Right ventricle myocardium inferior (tissue), 1 donor: ENCODE results near the gene SLC3A2. TPM values are rescaled to one million over a fixed set of nuclear protein-coding genes. Genes with fewer than 3 reads are reported as not detected.
A peak's percentile ranks its signal among the peaks of the same experiment; 100 is the strongest.
"Not testable (repeated sequence)": the region's sequence is repeated elsewhere in the genome, so short reads cannot be mapped to it uniquely, and the experiment has no call there.

ENCODE experiments used
- ATAC-seq: fragments of 200-7000 bp; cut with Tn5 transposase; one replicate; pipeline ENCODE4 v1.9.1; 2020; ENCODE audit warnings: mild to moderate bottlenecking, moderate library complexity
- DNase-seq: peaks from one replicate; pipeline ENCODE4 v3.0.0; 2021; ENCODE audit errors: missing footprints
- intact Hi-C: fragments of 100-400 bp; cut with DNase I; formaldehyde crosslinking; loops from one replicate; pipeline ENCODE4 v1.11.0; 2022
- long read RNA-seq: library from polyadenylated mRNA; unstranded; transcript quantifications from one replicate; pipeline ENCODE4 v2.0.0, GENCODE V29; 2021
- total RNA-seq: library from RNA; stranded (reverse); fragmentation: NEBNext Ultra II Directional; extraction: Animal tissue kit (Norgen Biotek cat#: 25700); gene quantifications from one replicate; pipeline ENCODE4 v1.2.1, GENCODE V29; 2021
- donor health status: DM: no; HTN: yes; CAD: no; lungs with severe emphysema.

The SLC3A2 gene
- 39.7 TPM for total RNA-seq
- long read RNA-seq, transcript SLC3A2-201 (9 exons, 1,904 nt), result major isoform, 28 of 29 reads
- long read RNA-seq, partial matches to known transcripts, result 1 of 29 reads
- long read RNA-seq, other reads (novel, unspliced or antisense), result 0 of 29 reads

DNA sequence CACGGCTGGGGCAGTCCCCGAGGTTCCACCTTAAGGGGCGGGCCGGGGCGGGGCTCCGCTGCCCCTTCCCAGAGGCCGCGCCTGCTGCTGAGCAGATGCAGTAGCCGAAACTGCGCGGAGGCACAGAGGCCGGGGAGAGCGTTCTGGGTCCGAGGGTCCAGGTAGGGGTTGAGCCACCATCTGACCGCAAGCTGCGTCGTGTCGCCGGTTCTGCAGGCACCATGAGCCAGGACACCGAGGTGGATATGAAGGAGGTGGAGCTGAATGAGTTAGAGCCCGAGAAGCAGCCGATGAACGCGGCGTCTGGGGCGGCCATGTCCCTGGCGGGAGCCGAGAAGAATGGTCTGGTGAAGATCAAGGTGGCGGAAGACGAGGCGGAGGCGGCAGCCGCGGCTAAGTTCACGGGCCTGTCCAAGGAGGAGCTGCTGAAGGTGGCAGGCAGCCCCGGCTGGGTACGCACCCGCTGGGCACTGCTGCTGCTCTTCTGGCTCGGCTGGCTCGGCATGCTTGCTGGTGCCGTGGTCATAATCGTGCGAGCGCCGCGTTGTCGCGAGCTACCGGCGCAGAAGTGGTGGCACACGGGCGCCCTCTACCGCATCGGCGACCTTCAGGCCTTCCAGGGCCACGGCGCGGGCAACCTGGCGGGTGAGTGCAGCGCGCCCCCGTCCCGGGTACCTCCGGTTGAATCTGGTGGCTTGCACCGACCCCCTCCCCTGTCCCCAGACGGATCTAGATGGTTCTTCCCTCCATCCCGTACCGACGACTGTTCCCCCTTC is at the start of gene SLC3A2:
Gene SLC3A2 (plus strand): TSS at position 94 of the 776 bp plus-strand sequence. CDS start 128 bp downstream, at position 222.
- intact Hi-C loops, result no loop called here
- ATAC-seq (peak; percentile 93), DNase-seq (peak; percentile 96)

DNA sequence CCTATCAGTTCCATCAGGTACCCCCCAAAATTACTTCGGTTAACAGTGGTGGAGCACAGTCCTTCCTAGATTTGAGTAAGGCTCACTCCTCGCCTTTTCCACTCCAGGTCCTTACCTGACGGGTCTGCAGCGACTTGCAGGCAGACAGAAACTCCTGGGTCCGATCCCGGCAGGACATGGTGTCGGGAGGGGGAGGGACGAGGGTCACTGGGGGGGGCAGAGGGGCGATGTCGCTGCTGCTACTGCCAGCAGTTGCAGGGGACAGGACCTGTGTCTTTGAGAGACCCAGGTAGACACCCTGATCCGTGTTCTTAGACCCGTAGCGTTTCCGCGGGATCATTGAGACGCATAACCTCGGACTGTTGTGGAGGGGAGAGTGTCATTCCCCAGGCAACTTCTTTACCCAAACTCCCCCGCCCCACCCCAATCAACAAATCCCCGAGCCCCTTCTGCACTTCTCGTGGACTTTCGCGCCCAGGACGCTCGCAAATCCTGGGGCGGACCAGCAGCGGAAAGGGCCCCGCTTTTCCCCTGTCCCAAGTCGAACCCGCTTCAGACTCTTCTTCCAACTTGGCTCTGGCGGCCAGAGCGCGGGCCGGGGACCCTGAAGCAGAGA is 49.7 kb upstream of the SLC3A2 start:
- DNase-seq (no peak), ATAC-seq (no peak)
- intact Hi-C loops, result loop anchor here (5.0 kb wide), 2 partner anchors 44 to 104 kb away; partner anchors contain the start of genes HNRNPUL2, TMEM179B and TTC9C

DNA sequence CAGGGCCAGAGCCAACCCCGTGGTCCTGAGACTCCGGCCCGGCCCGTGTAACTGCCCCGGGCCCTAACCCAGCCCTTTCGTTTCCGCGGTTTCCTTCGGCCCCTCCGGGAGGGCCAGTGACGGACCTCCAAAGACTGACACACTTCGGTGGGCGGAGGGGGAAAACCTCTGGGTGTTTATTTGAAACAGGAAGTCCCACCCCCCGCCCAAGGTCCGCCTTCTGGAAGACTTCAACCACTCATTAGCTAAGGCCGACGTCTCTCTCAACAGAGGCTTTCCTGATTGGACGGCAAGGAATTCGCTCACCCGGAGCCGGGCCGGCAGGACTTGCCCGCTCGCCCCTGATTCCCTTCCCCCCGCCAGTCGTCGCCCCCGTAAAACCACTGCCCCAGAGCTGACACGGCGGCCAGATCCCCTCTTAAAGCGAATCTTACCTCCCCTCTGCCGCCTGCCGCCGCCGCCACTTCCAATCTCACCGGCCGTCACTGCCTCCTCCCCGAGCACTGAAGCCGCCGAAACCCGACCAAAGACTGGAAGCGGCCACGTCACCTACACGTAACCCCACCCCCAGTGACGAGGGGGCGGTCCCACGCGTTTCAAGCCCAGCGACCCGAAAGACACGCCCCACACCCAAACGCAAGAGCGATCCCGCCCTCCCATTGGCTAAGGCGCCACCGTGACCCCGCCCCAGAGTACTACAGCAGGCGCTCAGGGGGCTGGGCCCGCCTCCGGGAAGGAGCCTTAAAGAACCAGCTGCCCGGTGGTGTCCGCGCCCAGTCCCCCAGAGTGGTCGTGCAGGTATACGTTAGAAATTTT is 49.0 kb upstream of the SLC3A2 start, which contains the start of gene STX5:
Gene STX5 (minus strand): TSS at position 532 of the 816 bp plus-strand sequence. CDS start 808 bp downstream, outside the sequence.
- intact Hi-C loops, result loop anchor here (5.0 kb wide), 2 partner anchors 44 to 104 kb away; partner anchors contain the start of genes HNRNPUL2, TMEM179B and TTC9C
- peak; percentile 100 for DNase-seq
- peak; percentile 99 for ATAC-seq

DNA sequence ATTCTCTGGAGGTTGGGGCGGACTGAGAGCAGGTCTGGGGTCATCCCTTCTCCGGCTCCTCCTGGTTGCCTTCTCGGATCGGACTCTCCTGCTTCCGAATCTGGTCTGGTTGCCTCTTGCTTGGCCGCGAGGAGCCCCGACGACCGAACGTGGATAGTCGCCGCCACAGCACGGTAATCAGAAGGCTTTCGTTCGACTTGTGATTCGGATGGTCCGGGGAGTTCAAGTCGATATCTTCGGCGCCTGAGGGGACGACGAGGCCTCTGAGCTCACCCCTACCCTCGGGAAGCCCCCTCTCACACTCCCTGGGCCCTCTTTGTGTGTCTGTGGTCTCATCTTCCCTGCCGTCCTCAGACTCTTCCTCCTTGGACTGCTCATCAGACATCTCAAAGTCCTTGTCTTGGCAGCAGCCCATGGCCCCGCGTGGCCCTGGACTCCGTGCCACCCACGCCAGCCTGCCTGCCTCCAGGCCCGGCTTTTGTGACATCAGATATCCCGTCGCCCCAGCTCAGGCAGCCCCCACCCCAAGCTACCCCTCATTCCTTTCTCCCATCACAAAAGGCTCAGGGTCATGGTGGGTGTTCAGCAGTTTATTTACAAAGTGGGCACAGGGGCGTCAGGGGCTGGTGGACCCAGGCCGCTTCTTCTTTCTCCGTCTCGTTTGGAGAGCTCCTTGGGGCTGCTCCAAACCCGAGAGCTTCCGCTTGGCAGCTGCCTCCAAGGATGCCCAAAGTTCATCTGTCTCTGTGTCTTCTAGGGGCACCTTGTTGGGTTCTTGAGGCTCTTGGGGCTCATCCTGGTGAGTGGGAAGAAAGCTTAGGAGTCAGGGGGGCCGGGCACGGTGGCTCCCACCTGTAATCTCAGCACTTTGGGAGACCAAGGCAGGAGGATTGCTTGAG is 48.1 kb upstream of the SLC3A2 start, which contains the start of gene TEX54:
Gene TEX54 (minus strand): TSS at position 506 of the 899 bp plus-strand sequence.
- intact Hi-C loops, result loop anchor here (5.0 kb wide), 2 partner anchors 45 to 105 kb away; partner anchors contain the start of genes HNRNPUL2, TMEM179B and TTC9C
- ATAC-seq (peak; percentile 4), DNase-seq (no peak)

DNA sequence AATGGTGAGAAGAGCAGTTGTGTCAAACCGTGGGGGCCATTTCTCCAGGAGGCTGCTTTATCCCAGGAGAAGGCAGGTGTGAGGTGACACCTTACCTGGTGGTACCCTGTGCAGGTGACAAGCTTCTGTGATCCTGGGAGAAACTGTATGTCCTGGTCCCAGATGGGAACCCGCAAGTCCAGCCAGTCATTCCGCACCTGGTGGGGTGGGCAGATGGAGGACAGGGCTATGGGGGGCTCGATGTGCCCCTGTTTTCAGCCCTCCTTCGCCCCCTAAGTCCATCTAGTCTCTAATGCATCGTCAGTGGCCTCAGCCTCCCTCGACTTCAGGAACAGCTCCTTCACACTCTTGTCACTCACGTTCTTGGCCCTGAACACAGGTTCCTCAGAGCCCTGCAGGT is 45.4 kb upstream of the SLC3A2 start:
- no peak for ATAC-seq
- intact Hi-C loops, result no loop called here
- DNase-seq, result no peak

DNA sequence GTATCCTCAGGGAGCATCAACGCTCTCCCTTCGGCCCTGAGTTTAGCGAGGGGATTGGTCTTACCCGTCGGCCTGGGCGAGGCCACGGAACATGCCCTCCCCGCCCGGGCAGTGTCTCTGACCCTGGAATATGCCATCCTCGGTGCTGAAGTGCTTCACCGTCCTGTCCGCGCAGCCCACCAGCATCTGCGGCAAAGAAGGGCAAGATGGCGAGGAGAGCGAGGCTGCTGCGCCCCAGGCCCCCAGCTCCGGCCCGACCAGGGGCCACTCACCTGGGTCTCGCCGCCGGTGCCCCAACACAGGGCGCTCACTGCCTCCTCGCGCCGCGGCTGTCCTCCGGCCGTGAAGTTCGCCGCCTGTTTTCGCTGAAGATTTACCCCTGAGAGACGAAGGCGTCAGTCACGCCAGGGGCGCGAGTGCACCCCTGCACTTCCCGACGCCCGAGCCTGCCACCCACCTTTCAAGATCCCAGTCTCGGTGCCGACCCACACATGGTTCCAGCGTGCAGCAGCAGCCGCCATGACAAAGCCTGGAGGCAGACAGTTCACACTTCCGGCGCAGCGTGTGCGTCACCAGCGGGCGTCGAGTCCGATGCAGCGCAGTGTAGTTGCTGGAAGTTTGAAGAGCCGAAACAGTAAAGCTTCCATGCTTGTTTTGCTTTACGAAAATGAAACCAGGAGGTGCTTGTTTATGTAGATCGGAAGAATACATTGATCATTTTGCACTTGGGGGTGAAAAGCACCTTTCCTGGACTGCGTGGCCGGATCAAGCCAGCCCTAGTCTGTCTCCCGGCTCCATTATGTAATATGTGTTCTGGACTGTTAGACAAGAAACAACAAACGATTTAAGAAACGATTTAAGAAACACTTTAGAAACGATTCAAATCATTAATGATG is 41.4 kb upstream of the SLC3A2 start, which contains the start of gene WDR74:
Gene WDR74 (minus strand): TSS at position 541 of the 896 bp plus-strand sequence. CDS start 20 bp downstream, at position 521.
- DNase-seq (peak; percentile 98), ATAC-seq (peak; percentile 77)
- intact Hi-C loops, result no loop called here

DNA sequence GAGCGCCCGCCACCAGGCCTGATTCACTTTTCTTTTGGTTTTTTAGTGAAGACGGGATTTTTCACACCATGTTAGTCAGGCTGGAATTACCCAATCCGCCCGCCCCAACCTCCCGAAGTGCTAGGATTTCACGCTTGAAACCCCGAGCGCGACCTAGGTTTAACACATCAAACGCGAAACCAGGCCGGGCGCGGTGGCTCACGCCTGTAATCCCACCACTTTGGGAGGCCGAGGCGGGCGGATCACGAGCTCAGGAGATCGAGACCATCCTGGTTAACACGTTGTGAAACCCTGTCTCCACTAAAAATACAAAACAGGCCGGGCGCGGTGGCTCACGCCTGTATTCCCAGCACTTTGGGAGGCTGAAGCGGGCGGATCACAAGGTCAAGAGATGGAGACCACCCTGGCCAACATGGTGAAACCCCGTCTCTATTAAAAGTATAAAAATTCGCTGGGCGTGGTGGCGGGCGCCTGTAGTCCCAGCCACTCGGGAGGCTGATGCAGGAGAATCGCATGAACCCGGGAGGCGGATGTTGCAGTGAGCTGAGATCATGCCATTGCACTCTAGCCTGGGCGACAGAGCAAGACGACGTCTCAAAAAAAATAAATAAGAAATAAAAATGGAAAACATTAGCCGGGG is 39.9 kb upstream of the SLC3A2 start:
- DNase-seq, result peak; percentile 87
- intact Hi-C loops, result loop anchor here (2.0 to 5.0 kb wide), 4 partner anchors 36 to 294 kb away; partner anchors contain the start of genes AHNAK, NXF1 and TMEM179B
- not testable (repeated sequence) for ATAC-seq

DNA sequence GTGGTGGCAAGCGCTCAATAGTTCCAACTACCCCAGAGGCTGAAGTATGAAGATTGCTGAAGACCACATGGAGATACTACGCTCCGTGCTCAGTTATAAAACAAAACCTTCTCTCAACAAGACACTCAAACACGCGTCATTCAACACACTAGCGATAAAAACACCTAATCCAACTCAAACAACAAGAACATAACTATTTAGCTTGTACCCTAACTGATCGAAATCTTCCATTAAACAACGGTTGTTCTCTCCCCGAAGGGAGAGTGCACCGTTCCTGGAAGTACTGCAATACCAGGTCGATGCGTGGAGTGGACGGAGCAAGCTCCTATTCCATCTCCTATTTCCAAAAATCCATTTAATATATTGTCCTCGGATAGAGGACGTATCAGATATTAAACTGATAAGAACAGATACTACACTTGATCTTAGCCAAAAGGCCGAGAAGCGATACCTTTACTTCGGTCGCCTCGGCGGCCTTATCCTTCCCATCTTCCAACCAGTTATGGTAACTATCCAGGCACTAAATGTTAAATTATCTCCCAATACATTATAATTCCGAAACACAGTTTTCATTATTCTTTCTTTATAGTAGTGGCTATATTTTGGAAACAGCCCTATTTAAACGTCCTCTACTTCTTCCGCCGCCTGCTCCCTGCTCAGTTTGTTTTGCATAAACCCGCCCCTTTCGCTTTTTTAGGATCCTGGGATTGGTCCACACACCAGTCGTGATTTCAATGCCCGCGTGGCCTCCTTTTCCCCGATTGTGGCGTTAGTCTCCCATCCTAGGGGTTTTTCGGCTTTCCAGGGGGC is 39.1 kb upstream of the SLC3A2 start:
- ATAC-seq, result peak; percentile 79
- intact Hi-C loops, result loop anchor here (2.0 to 5.0 kb wide), 4 partner anchors 37 to 294 kb away; partner anchors contain the start of genes AHNAK, NXF1 and TMEM179B
- peak; percentile 90 for DNase-seq

DNA sequence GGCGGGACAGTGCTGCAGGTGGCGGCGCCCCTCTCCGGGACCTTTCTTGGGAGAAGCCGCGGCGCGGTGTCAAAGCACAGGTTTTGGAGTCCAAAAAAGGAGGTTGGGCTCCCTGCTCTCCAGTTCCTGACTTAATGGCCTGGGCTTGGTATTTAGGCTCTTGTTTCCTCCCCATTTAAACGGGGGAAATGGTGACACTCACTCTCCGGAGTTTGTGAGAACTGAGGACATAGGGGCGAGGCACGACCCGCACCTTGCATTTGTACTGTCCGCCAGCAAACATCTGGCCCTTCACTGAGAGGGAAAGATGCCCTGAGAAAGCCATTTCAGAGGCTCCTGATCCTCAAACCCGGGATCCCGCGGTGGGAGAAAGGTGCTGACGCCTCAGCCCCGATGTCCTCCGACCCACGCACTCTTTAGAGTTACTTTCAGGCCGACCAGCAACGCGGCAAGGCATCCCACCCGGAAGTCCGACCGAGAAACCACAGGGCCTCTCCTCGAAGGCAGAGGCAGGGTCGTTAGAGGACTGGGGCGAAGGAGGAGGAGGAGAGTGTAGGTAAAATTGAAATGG is 38.4 kb upstream of the SLC3A2 start:
- DNase-seq, result no peak
- intact Hi-C loops, result loop anchor here (5.0 kb wide), 1 partner anchor 295 kb away; the partner anchor contains the start of gene AHNAK
- no peak for ATAC-seq

DNA sequence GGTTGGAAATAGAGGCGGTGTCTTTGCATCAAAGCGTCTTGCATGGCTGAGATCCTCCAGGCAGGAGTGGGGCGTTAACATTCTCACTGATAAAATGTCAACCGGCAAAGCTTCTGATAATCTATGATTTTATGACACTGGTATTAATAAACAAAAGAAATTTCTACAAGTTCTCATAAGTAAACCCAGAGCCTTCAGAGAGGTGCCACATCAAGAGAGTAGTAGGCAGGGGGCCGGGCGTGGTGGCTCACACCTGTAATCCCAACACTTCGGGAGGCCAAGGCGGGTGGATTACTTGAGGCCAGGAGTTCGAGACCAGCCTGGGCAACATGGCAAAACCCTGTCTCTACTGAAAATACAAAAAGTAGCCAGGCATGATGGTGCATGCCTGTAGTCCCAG is 37.8 kb upstream of the SLC3A2 start:
- not testable (repeated sequence) for ATAC-seq, DNase-seq
- intact Hi-C loops, result loop anchor here (5.0 kb wide), 1 partner anchor 296 kb away; the partner anchor contains the start of gene AHNAK

DNA sequence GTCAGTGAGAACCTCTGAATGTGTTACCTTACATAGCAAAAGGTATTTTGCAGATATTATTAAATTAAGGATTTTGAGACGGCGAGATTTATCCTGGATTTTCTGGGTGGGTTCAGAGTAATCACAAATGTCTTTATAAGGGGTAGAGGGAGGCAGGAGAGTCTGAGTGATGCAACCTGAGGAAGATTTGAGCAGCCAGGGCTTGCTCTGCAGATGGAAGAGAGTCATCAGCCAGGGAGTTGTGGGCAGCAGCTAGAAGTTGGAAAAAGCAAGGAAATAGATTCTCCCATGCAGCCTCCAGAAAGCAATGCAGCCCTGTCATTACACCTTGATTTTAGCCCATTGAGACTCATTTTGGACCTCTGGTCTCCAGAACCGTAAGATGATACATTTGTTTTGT is 37.2 kb upstream of the SLC3A2 start:
- DNase-seq, result no peak
- ATAC-seq, result no peak
- intact Hi-C loops, result loop anchor here (5.0 kb wide), 1 partner anchor 296 kb away; the partner anchor contains the start of gene AHNAK

DNA sequence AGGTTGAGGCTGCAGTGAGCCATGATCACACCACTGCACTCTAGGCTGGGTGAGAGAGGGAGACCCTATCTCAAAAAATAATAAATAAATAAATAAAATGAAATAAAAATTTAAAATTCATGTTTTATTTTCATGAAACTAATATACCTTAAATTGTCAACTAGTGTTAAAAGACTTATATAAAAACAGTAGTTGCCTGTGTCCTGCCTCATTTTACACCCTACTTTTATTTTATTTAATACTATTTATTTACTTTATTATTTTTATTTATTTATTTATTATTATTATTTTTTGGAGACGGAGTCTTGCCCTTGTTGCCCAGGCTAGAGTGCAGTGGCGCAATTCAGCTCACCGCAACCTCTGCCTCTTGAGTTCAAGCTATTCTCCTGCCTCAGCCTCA is 36.5 kb upstream of the SLC3A2 start:
- intact Hi-C loops, result loop anchor here (5.0 kb wide), 1 partner anchor 297 kb away; the partner anchor contains the start of gene AHNAK
- ATAC-seq, result no peak
- DNase-seq, result no peak

DNA sequence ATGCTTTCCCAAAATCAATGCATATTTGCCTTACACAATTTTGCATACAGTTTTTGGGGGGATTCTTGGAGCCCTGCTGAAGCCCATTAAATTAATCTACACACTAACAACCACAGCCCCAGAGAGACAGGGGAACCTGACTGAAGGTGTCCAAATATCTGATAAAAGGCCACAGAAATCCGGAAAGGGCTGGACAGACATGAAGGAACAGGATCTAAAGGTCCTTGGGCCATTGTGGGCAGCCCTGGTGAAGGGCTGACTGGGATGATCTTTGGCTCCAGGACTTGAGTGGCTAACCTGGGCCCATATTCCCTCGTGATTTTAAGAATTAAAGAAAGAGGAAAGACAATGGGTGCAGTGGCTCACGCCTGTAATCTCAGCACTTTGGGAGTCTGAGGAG is 34.5 kb upstream of the SLC3A2 start:
- no peak for DNase-seq
- intact Hi-C loops, result no loop called here
- no peak for ATAC-seq

DNA sequence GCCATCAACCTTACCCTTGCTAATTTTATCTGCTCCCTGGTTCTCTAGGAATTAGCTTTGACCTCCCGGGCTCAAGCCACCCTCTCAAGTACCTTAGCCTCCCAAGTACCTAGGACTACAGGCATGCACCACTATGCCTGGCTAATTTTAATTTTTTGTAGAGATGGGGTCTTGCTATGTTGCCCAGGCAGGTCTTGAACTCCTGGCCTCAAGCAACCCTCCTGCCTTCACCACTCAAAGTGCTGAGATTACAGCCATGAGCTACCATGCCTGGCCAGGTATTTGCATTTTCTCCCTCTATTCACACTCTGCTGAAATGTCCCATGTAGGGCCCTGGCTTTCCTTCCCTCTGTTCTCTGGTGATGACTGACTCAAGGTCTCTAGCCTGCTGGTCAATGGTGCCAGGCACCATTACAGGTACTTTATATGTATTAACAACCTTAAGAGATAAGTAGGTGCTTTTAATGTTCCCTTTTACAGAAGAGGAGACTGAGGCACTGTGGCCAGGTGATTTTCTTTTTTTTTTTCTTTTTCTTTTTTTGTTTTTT is 32.9 kb upstream of the SLC3A2 start:
- intact Hi-C loops, result no loop called here

More for the DNA sequence above, 32.9 kb upstream of the SLC3A2 start:
- ATAC-seq (no peak), DNase-seq (no peak)
